ENCODE measurements around the gene PLSCR3.

Gene PLSCR3

DNA sequence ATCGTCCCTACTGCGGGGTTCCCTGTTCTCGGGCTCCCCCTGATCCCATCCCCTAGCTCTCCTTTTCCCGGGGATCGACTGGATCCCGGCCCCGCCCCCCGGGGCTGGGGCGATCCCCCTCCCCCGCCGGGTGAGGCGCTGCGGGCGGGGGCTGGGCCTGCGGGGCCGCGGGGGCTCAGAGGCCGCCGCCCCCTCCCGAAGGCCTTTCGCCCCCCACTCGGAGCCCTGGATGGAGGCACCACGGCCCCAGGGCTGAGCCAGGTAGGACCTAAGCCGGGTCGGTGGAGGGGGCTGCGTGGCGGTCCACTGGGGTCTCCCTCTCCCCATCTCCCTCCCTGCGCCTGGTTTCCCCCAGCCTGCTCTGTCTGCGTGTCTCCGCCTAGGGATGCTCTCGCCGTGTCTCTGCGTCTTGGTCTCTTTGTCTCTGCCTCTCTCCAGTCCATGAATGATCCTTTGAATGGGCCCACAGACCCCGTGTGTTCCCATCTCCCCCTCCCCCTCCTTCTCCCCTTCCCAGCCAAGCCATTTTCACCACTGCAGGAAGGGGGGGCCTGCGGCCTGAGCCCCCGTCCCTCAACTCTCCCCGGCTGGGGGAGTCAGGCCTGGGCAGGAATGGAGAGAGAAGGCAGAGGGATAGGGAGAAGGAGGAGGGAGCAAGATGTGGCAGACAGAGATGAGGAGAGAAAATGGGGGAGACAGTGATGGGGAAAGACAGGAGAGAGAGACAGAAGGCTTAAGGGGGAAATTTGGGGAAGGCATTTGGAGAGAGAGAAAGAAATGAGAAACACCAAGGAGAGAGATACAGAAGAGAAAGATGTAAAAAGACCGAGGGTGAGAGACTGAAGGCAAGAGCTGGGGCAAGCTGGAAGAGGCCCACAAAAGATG is 11.3 kb upstream of the PLSCR3 start:
- peak overlapping the region; percentile 75 for H3K4me3 ChIP-seq (ENCODE audit: low read depth, low read length)
- TF ChIP-seq, protein P1, sequence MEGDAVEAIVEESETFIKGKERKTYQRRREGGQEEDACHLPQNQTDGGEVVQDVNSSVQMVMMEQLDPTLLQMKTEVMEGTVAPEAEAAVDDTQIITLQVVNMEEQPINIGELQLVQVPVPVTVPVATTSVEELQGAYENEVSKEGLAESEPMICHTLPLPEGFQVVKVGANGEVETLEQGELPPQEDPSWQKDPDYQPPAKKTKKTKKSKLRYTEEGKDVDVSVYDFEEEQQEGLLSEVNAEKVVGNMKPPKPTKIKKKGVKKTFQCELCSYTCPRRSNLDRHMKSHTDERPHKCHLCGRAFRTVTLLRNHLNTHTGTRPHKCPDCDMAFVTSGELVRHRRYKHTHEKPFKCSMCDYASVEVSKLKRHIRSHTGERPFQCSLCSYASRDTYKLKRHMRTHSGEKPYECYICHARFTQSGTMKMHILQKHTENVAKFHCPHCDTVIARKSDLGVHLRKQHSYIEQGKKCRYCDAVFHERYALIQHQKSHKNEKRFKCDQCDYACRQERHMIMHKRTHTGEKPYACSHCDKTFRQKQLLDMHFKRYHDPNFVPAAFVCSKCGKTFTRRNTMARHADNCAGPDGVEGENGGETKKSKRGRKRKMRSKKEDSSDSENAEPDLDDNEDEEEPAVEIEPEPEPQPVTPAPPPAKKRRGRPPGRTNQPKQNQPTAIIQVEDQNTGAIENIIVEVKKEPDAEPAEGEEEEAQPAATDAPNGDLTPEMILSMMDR (IDR thresholded peaks at IDR 0.05; ENCODE audit: low read depth, low read length), result no peak

DNA sequence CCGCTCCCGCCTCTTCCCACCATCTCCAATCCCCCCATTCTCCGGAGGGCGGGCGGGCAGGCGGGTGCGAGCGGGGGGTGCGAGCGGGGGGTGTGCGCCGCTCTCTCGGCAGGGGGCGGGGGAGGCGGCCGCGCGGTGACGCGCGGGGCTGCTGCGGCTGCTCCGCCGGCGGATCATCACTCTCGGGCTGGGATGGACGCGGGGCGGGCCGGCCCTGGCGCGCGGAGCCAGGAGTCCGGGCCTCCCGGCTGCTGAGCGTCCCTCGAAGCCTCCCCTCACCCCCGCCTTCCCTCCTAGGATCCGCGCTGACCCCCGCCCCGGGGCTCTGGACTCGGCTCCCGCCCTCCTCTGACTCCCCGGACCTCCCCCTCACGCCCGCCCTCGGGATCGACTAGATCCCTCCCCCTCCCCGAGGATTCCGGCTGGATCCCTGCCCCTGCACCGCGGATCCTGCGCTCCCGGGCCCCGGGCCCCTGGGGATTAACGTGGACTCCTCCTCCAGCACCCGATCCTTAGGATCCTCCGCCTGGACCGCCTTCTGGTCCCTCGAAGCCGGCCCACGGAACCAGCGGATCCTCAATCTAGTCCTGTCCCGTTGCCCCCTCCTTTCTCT is 10.5 kb upstream of the PLSCR3 start:
- peak overlapping the region; percentile 75 for H3K4me3 ChIP-seq (ENCODE audit: low read depth, low read length)
- TF ChIP-seq, protein P1 (IDR thresholded peaks at IDR 0.05; ENCODE audit: low read depth, low read length), result no peak

DNA sequence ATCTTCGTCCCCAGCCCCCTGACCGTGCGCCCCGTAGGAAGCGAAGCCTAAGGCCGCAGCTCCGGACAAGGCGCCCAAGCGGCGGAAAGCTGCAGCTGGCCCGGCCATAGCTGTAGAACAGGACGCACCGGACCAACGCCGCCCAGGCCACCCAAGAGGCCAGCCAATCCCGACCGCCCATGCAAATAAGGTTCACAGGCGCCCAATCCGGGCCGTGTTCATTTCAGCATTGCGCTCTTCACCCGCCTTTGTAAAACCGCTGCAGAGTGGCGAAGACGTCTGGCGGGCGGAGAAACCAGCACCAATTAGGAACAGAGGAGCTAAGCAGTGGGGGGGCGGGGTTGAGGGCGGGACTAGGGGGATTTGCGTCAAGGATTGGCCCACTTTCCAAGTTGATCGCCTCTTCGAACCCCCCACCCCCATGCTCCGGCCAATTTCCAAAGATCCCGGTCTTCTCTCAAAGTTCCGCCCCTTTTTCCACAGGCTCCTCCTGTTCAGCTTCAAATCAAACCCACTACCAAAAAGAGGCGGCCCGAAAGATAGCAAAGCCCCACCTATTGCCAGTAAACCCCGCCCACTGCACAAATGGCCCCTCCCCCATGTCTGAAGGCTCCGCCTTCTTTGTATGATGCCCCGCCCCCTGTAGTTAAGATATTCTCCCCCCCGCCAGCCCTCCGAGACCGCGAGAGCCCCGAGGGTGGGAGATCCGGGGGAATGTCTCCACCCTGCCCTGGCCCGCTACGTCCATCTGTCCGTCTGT is 9.8 kb upstream of the PLSCR3 start, which contains the start of gene TMEM256:
Gene TMEM256, minus strand, starts transcription at position 121 of the 760 bp plus-strand sequence. Its CDS starts 13 bp downstream, at position 108.
- H3K4me3 ChIP-seq (ENCODE audit: low read depth, low read length), result peak within 1 kb of the TSS; percentile 75
- TF ChIP-seq, protein P1 (IDR thresholded peaks at IDR 0.05; ENCODE audit: low read depth, low read length), result no peak

DNA sequence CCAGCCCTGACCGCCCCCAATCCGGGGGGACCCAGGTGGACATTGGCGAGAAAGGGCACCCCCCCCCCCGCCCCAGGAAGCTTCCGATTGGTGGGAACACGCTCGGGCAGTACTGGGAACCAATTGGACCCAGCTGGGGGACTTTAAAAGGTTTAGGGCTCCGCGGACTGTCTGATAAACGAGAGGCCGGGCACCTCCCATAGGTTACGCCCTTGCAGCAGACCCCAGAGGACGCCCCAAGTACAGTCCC is 9.3 kb upstream of the PLSCR3 start:
- peak overlapping the region; percentile 75 for H3K4me3 ChIP-seq (ENCODE audit: low read depth, low read length)
- TF ChIP-seq, protein P1 (IDR thresholded peaks at IDR 0.05; ENCODE audit: low read depth, low read length), result no peak

DNA sequence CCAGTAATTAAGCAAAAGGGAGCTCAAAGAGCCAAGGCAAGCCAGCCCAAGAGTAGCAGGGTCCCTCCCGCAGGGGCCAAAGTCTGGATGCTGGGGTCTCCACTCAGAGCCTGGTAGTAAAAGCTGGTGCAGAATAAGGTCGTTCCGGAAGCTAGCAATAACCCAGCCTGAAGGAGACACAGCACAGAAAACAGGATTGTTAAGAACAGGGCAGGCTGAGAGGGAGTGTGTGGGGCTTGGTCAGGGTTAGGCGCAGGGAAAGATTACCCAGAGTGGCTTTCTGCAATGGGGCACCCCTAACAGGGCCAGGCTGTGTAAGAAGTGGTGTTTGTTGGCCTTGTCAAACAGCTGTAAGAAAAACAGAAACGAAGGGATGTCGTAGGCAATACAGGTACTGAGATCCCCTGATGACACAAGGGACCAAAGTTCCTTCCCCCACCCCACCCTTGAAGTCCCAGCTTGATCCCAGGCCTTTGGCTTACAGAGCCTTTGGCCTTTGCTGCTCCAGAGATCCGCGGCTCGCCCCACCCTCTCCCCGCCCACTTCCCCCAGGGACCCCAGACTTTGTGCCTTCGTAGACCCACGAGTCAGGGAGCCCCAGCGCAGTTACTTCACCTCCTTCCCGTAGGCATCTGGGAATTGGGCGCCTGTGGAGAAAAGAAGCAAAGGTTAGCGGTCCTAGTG is 8.9 kb upstream of the PLSCR3 start:
- H3K4me3 ChIP-seq (ENCODE audit: low read depth, low read length), result peak overlapping the region; percentile 75
- TF ChIP-seq, protein P1 (IDR thresholded peaks at IDR 0.05; ENCODE audit: low read depth, low read length), result no peak

DNA sequence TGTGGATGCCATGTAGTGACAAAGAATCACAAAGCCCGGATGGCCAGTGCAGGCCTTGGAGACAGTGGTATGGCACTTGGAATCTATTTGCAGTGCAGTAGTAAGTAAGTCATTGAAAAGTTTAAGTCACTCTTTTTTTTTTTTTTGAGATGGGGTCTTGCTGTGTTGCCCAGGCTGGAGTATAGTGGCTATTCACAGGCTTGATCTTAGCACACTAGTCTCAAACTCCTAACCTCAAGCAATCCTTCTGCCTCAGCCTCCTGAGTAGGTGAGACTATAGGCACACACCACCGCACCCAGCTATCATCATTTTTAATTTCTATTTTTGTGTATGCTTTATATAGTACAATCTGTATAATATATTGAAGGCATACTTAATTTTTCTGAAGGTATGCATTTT is 4.3 kb upstream of the PLSCR3 start:
- no peak overlapping the region for H3K4me3 ChIP-seq (ENCODE audit: low read depth, low read length)
- TF ChIP-seq, protein P1 (IDR thresholded peaks at IDR 0.05; ENCODE audit: low read depth, low read length), result no peak

Data from WI38 (cell line).